ENCODE data around the gene FXYD5.
"Not testable (repeated sequence)": the region's sequence is repeated elsewhere in the genome, so short reads cannot be mapped to it uniquely, and the experiment has no call there.

FXYD5 gene

GRCh38 chr19:35128398-35129057 is 26.0 kb upstream of the FXYD5 start:
- no peak for DNase-seq (ENCODE audit: extremely low spot score)
- POLR2A ChIA-PET = interaction anchor here (1.0 kb wide), 1 partner anchor 13 kb away, joined by 4 read pairs; no protein-coding TSS in a partner anchor
- CTCF ChIA-PET = no interaction called here
- TF ChIP-seq TARDBP (IDR thresholded peaks at IDR 0.05) (no peak), FOXA1 (IDR thresholded peaks at IDR 0.05) (no peak), CTBP1 (IDR thresholded peaks at IDR 0.05; ENCODE audit: borderline replicate concordance) (no peak), LEF1 (IDR thresholded peaks at IDR 0.05; ENCODE audit: borderline replicate concordance) (no peak), NFRKB (IDR thresholded peaks at IDR 0.05) (no peak), SUZ12 (IDR thresholded peaks at IDR 0.05) (no peak), SP1 (IDR thresholded peaks at IDR 0.05) (no peak), FOXM1 (IDR thresholded peaks at IDR 0.05; ENCODE audit: borderline replicate concordance) (no peak), ELF4 (IDR thresholded peaks at IDR 0.05) (no peak), HDGF (IDR thresholded peaks at IDR 0.05; ENCODE audit: borderline replicate concordance) (no peak), PKNOX1 (IDR thresholded peaks at IDR 0.05) (no peak), FOXK2 (IDR thresholded peaks at IDR 0.05) (no peak), ARNT (IDR thresholded peaks at IDR 0.05) (no peak), L3MBTL2 (conservative IDR thresholded peaks at IDR 0.05) (no peak), ZNF384 (IDR thresholded peaks at IDR 0.05) (no peak), BHLHE40 (IDR thresholded peaks at IDR 0.05; ENCODE audit: borderline replicate concordance) (no peak)

- DNase-seq (ENCODE audit: extremely low spot score); CTCF ChIA-PET; POLR2A ChIA-PET: not testable (repeated sequence)
Measured at GRCh38 chr19:35129724-35130274, 24.7 kb upstream of the FXYD5 start.

GRCh38 chr19:35130761-35131720 is 23.5 kb upstream of the FXYD5 start:
- ChIA-PET CTCF (interaction anchor here (0.6 kb wide), 1 partner anchor 11 kb away, joined by 4 read pairs; no protein-coding TSS in a partner anchor), POLR2A (no interaction called here)
- no peak for TF ChIP-seq L3MBTL2 (conservative IDR thresholded peaks at IDR 0.05)
- no peak for TF ChIP-seq PKNOX1 (IDR thresholded peaks at IDR 0.05)
- no peak for TF ChIP-seq LEF1 (IDR thresholded peaks at IDR 0.05; ENCODE audit: borderline replicate concordance)
- no peak for TF ChIP-seq NFRKB (IDR thresholded peaks at IDR 0.05)
- no peak for TF ChIP-seq FOXA1 (IDR thresholded peaks at IDR 0.05)
- TF ChIP-seq ZNF384 (IDR thresholded peaks at IDR 0.05) = no peak
- no peak for TF ChIP-seq ELF4 (IDR thresholded peaks at IDR 0.05)
- no peak for TF ChIP-seq FOXM1 (IDR thresholded peaks at IDR 0.05; ENCODE audit: borderline replicate concordance)
- no peak for TF ChIP-seq FOXK2 (IDR thresholded peaks at IDR 0.05)
- TF ChIP-seq BHLHE40 (IDR thresholded peaks at IDR 0.05; ENCODE audit: borderline replicate concordance) = no peak
- TF ChIP-seq ARNT (IDR thresholded peaks at IDR 0.05) = no peak
- no peak for TF ChIP-seq TARDBP (IDR thresholded peaks at IDR 0.05)
- no peak for DNase-seq (ENCODE audit: extremely low spot score)

- TF ChIP-seq L3MBTL2 (conservative IDR thresholded peaks at IDR 0.05) (no peak), HDGF (IDR thresholded peaks at IDR 0.05; ENCODE audit: borderline replicate concordance) (no peak), ARNT (IDR thresholded peaks at IDR 0.05) (no peak), TARDBP (IDR thresholded peaks at IDR 0.05) (no peak), BHLHE40 (IDR thresholded peaks at IDR 0.05; ENCODE audit: borderline replicate concordance) (no peak), FOXM1 (IDR thresholded peaks at IDR 0.05; ENCODE audit: borderline replicate concordance) (no peak), SP1 (IDR thresholded peaks at IDR 0.05) (no peak), CTBP1 (IDR thresholded peaks at IDR 0.05; ENCODE audit: borderline replicate concordance) (no peak), ZNF384 (IDR thresholded peaks at IDR 0.05) (no peak), FOXK2 (IDR thresholded peaks at IDR 0.05) (no peak), FOXA1 (IDR thresholded peaks at IDR 0.05) (no peak), ELF4 (IDR thresholded peaks at IDR 0.05) (no peak), PKNOX1 (IDR thresholded peaks at IDR 0.05) (no peak)
- ChIA-PET CTCF (no interaction called here), POLR2A (no interaction called here)
- DNase-seq (ENCODE audit: extremely low spot score) = no peak
Measured at GRCh38 chr19:35132254-35132653, 22.3 kb upstream of the FXYD5 start.

GRCh38 chr19:35133826-35134225 is 20.7 kb upstream of the FXYD5 start:
- CTCF ChIA-PET = no interaction called here

More at GRCh38 chr19:35133826-35134225, 20.7 kb upstream of the FXYD5 start:
- DNase-seq (ENCODE audit: extremely low spot score) = no peak
- TF ChIP-seq L3MBTL2 (conservative IDR thresholded peaks at IDR 0.05) (no peak), SUZ12 (IDR thresholded peaks at IDR 0.05) (no peak), NFRKB (IDR thresholded peaks at IDR 0.05) (no peak), TARDBP (IDR thresholded peaks at IDR 0.05) (no peak), HDGF (IDR thresholded peaks at IDR 0.05; ENCODE audit: borderline replicate concordance) (no peak), FOXM1 (IDR thresholded peaks at IDR 0.05; ENCODE audit: borderline replicate concordance) (no peak)
- POLR2A ChIA-PET = interaction anchor here (0.9 to 1.0 kb wide), 2 partner anchors 9 to 67 kb away, joined by 3 to 4 read pairs; no protein-coding TSS in a partner anchor

Measured in HEK293T (cell line).